Spleen (tissue), 7 donors: ENCODE data around the gene CNN3.

ENCODE experiments used
- CTCF ChIP-seq, 11 experiments: fragments of 200-600 bp in 7 of 11; fragments of 450-650 bp in 4 of 11; sonication (generic) in 4 of 11; IDR thresholded peaks in 8 of 11; conservative IDR thresholded peaks in 3 of 11; 1 replicate in 7 of 11; 2 replicates in 4 of 11; pipeline versions ENCODE4 v1.4.0 to v1.8.0; 2016 to 2021; ENCODE audit warnings: antibody characterized with exemption in 11 of 11, inconsistent platforms in 4 of 11, mild to moderate bottlenecking in 1 of 11
- POLR2A ChIP-seq, 3 donors: fragments of 450-650 bp; IDR thresholded peaks; one replicate each; pipeline ENCODE4 v1.5.1; 2017; ENCODE audit warnings: antibody characterized with exemption in 3 of 3, mild to moderate bottlenecking in 1 of 3
- donor health status: DM: no; HTN: no; CAD: no; lungs with moderate emphysema.
- donor health status: DM: no; HTN: no; CAD: no.
- donor health status: DM: no; HTN: no; CAD: no.

- no peak for TF ChIP-seq POLR2A (IDR thresholded peaks at IDR 0.05)
- no peak for TF ChIP-seq CTCF (IDR thresholded peaks at IDR 0.05 in 8 of 11, conservative IDR thresholded peaks at IDR 0.05 in 3 of 11)
Measured at GRCh38 chr1:94851571-94851970, 75.3 kb downstream of the CNN3 start.
